ENCODE results near the gene ZBTB32.
"Not testable (repeated sequence)": the region's sequence is repeated elsewhere in the genome, so short reads cannot be mapped to it uniquely, and the experiment has no call there.

The ZBTB32 gene

GRCh38 chr19:35722461-35722860 lies 18.1 kb downstream of the ZBTB32 start:
- H3K27ac ChIP-seq (ENCODE audit: low read length): no peak overlapping the region
- H3K4me1 ChIP-seq (ENCODE audit: control insufficient read depth, insufficient read depth, low read length): peaks cover 21% of the 10 kb centered on the region
- H3K9me3 ChIP-seq (ENCODE audit: control insufficient read depth in 2 of 2, low read length in 2 of 2): no peaks in the 10 kb centered on the region
- no peaks in the 10 kb centered on the region for H3K27me3 ChIP-seq (ENCODE audit: control insufficient read depth in 1 of 2, insufficient read depth in 2 of 2, low read length in 2 of 2)
- no peak overlapping the region for H3K9ac ChIP-seq (ENCODE audit: low read length in 2 of 2)
- H3K4me3 ChIP-seq (ENCODE audit: low read length in 2 of 2): no peak overlapping the region
- H3K36me3 ChIP-seq (ENCODE audit: control insufficient read depth in 2 of 2, insufficient read depth in 2 of 2, low read length in 2 of 2): peaks cover 53 to 56% of the 10 kb centered on the region in 2 donors

DNA sequence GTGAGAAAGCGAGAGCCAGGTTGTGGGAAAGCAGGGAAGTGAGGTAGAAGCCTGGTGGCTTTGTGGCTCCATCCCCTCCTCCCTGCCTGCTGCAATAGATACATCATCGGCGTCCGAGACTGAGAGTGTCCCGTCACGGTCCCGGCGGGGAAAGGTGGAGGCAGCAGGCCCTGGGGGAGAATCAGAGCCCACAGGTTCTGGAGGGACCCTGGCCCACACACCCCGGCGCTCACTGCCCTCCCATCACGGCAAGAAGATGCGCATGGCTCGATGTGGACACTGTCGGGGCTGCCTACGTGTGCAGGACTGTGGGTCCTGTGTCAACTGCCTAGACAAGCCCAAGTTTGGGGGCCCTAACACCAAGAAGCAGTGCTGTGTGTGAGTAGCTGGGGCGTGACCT lies 18.5 kb downstream of the ZBTB32 start:
- Histone ChIP-seq H3K4me3 (ENCODE audit: low read length in 2 of 2) (no peak overlapping the region), H3K27me3 (ENCODE audit: control insufficient read depth in 1 of 2, insufficient read depth in 2 of 2, low read length in 2 of 2) (no peaks in the 10 kb centered on the region), H3K36me3 (ENCODE audit: control insufficient read depth in 2 of 2, insufficient read depth in 2 of 2, low read length in 2 of 2) (peaks cover 57 to 60% of the 10 kb centered on the region in 2 donors), H3K9me3 (ENCODE audit: control insufficient read depth in 2 of 2, low read length in 2 of 2) (no peaks in the 10 kb centered on the region), H3K27ac (ENCODE audit: low read length) (no peak overlapping the region), H3K9ac (ENCODE audit: low read length in 2 of 2) (no peak overlapping the region), H3K4me1 (ENCODE audit: control insufficient read depth, insufficient read depth, low read length) (peaks cover 21% of the 10 kb centered on the region)

DNA sequence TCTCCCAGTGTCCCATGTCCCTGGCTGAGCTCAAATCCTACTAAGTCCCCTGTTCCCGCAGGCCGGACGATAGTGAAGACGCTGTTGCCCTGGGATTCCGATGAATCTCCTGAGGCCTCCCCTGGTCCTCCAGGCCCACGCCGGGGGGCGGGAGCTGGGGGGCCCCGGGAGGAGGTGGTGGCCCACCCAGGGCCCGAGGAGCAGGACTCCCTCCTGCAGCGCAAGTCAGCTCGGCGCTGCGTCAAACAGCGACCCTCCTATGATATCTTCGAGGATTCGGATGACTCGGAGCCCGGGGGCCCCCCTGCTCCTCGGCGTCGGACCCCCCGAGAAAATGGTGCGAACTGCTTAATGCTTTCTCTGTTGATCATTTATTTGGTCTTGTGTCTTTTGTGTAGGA lies 19.3 kb downstream of the ZBTB32 start:
- no peaks in the 10 kb centered on the region for H3K9me3 ChIP-seq (ENCODE audit: control insufficient read depth in 2 of 2, low read length in 2 of 2)
- H3K9ac ChIP-seq (ENCODE audit: low read length in 2 of 2): no peak overlapping the region
- peaks cover 64 to 67% of the 10 kb centered on the region in 2 donors for H3K36me3 ChIP-seq (ENCODE audit: control insufficient read depth in 2 of 2, insufficient read depth in 2 of 2, low read length in 2 of 2)
- H3K4me3 ChIP-seq (ENCODE audit: low read length in 2 of 2): no peak overlapping the region
- H3K4me1 ChIP-seq (ENCODE audit: control insufficient read depth, insufficient read depth, low read length): peaks cover 17% of the 10 kb centered on the region
- no peaks in the 10 kb centered on the region for H3K27me3 ChIP-seq (ENCODE audit: control insufficient read depth in 1 of 2, insufficient read depth in 2 of 2, low read length in 2 of 2)
- H3K27ac ChIP-seq (ENCODE audit: low read length): no peak overlapping the region

GRCh38 chr19:35724132-35724531 lies 19.8 kb downstream of the ZBTB32 start:
- H3K9me3 ChIP-seq (ENCODE audit: control insufficient read depth in 2 of 2, low read length in 2 of 2); H3K9ac ChIP-seq (ENCODE audit: low read length in 2 of 2); H3K27ac ChIP-seq (ENCODE audit: low read length); H3K27me3 ChIP-seq (ENCODE audit: control insufficient read depth in 1 of 2, insufficient read depth in 2 of 2, low read length in 2 of 2); H3K4me3 ChIP-seq (ENCODE audit: low read length in 2 of 2): not testable (repeated sequence)
- Histone ChIP-seq H3K36me3 (ENCODE audit: control insufficient read depth in 2 of 2, insufficient read depth in 2 of 2, low read length in 2 of 2) (peaks cover 69 to 72% of the 10 kb centered on the region in 2 donors), H3K4me1 (ENCODE audit: control insufficient read depth, insufficient read depth, low read length) (peaks cover 13% of the 10 kb centered on the region)

DNA sequence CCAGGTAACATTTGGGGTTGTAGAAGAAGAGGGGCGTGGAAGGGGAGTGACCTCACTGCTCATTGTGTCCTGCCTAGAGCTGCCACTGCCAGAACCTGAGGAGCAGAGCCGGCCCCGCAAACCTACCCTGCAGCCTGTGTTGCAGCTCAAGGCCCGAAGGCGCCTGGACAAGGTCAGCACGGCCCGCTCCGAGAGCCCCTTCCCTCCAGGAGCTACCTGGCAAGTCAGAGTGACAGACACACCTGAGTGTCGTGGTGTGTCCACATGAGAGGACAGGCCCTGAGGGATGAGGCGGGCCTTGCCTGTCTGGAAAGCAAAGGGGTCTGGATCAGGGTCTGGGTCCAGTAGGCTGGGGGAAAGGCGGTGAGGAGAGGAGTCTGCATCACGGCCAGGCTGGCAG lies 20.2 kb downstream of the ZBTB32 start:
- Histone ChIP-seq H3K27ac (ENCODE audit: low read length) (no peak overlapping the region), H3K4me1 (ENCODE audit: control insufficient read depth, insufficient read depth, low read length) (peaks cover 8% of the 10 kb centered on the region), H3K36me3 (ENCODE audit: control insufficient read depth in 2 of 2, insufficient read depth in 2 of 2, low read length in 2 of 2) (peaks cover 73 to 76% of the 10 kb centered on the region in 2 donors), H3K4me3 (ENCODE audit: low read length in 2 of 2) (no peak overlapping the region), H3K9me3 (ENCODE audit: control insufficient read depth in 2 of 2, low read length in 2 of 2) (no peaks in the 10 kb centered on the region), H3K27me3 (ENCODE audit: control insufficient read depth in 1 of 2, insufficient read depth in 2 of 2, low read length in 2 of 2) (no peaks in the 10 kb centered on the region), H3K9ac (ENCODE audit: low read length in 2 of 2) (no peak overlapping the region)

DNA sequence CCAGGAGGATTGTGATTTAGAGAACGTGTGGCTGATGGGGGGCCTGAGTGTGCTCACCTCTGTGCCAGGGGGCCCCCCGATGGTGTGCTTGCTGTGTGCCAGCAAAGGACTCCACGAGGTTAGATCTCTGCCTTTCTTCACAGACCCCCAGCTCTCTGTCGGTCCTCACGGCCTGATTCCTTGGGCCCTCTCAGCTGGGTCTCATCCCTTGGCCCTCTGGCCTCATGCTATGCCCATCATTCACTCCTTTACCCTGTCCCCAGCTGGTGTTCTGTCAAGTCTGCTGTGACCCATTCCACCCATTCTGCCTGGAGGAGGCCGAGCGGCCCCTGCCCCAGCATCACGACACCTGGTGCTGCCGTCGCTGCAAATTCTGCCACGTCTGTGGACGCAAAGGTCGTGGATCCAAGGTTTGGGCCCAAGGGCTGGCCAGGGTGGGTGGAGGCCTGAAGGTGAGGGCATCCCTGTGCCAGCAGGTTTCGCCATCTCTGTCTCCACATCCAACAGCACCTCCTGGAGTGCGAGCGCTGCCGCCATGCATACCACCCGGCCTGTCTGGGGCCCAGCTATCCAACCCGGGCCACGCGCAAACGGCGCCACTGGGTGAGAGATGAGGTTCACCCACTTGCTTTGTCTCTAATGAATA lies 21.0 kb downstream of the ZBTB32 start:
- Histone ChIP-seq H3K4me1 (ENCODE audit: control insufficient read depth, insufficient read depth, low read length) (peaks cover 4% of the 10 kb centered on the region), H3K9ac (ENCODE audit: low read length in 2 of 2) (no peak overlapping the region), H3K9me3 (ENCODE audit: control insufficient read depth in 2 of 2, low read length in 2 of 2) (no peaks in the 10 kb centered on the region), H3K27ac (ENCODE audit: low read length) (no peak overlapping the region), H3K27me3 (ENCODE audit: control insufficient read depth in 1 of 2, insufficient read depth in 2 of 2, low read length in 2 of 2) (no peaks in the 10 kb centered on the region), H3K4me3 (ENCODE audit: low read length in 2 of 2) (no peak overlapping the region), H3K36me3 (ENCODE audit: control insufficient read depth in 2 of 2, insufficient read depth in 2 of 2, low read length in 2 of 2) (peaks cover 79 to 84% of the 10 kb centered on the region in 2 donors)

DNA sequence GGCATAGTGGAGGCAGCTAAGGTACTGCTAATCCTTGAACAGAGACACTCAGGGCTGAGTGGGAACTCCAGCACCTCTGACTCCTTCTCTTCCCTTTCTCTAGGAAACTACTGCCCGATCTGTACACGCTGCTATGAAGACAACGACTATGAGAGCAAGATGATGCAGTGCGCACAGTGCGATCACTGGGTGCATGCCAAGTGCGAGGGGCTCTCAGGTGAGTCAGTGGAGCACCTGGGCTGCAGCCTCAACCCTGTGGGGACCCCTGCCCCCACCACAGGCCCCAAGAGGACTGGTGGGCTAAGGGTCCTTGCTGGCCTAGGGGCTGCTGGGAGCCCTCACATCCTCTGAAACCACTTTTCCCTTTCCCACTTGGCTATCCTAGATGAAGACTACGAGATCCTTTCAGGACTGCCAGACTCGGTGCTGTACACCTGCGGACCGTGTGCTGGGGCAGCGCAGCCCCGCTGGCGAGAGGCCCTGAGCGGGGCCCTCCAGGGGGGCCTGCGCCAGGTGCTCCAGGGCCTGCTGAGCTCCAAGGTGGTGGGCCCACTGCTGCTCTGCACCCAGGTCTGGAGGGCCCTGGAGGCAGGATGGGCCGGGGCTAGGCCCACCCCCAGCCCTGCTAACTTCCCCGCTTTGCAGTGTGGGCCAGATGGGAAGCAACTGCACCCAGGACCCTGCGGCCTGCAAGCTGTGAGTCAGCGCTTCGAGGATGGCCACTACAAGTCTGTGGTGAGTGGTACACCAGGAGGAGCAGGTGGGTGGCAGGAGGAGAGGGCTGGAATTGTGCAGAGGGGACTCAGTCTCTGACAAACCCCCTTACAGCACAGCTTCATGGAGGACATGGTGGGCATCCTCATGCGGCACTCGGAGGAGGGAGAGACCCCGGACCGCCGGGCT lies 22.9 kb downstream of the ZBTB32 start:
- Histone ChIP-seq H3K27me3 (ENCODE audit: control insufficient read depth in 1 of 2, insufficient read depth in 2 of 2, low read length in 2 of 2) (no peaks in the 10 kb centered on the region), H3K27ac (ENCODE audit: low read length) (no peak overlapping the region), H3K9ac (ENCODE audit: low read length in 2 of 2) (no peak overlapping the region), H3K4me3 (ENCODE audit: low read length in 2 of 2) (no peak overlapping the region), H3K36me3 (ENCODE audit: control insufficient read depth in 2 of 2, insufficient read depth in 2 of 2, low read length in 2 of 2) (peaks cover 87 to 90% of the 10 kb centered on the region in 2 donors), H3K9me3 (ENCODE audit: control insufficient read depth in 2 of 2, low read length in 2 of 2) (no peaks in the 10 kb centered on the region), H3K4me1 (ENCODE audit: control insufficient read depth, insufficient read depth, low read length) (no peaks in the 10 kb centered on the region)

DNA sequence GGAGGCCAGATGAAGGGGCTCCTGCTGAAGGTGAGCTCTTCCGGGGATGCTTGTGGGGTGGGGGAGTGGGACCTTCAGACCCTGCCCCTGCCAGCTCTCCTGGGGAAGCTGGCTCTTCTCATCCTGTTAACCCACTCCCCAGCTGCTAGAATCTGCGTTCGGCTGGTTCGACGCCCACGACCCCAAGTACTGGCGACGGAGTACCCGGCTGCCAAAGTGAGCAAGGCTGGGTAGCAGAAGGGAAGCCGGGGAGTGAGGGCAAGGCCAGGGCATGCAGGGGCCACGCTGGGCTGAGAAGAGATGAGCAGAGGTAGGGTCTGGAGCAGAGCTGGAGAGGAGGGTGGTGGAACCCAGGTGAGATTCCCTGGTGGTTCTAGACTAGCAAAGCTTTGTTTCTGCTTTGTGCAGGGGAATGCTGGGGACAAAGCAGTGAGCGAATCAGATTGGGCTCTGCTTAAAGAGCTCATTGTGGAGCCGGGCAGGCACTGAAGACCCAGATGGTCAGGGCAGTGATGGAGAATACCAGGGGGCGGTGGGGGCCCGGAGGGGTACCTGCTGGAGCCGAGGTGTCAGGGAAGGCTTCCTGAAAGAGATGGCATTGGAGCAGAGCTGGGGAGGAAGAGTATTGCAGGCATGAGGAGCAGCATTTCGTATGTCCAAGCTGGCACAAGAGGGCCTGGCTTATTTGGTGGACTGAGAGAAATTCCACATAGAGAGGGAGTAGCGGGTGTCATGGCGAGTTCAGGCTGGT lies 23.8 kb downstream of the ZBTB32 start:
- no peaks in the 10 kb centered on the region for H3K4me1 ChIP-seq (ENCODE audit: control insufficient read depth, insufficient read depth, low read length)
- no peaks in the 10 kb centered on the region for H3K27me3 ChIP-seq (ENCODE audit: control insufficient read depth in 1 of 2, insufficient read depth in 2 of 2, low read length in 2 of 2)
- no peak overlapping the region for H3K4me3 ChIP-seq (ENCODE audit: low read length in 2 of 2)
- no peak overlapping the region for H3K27ac ChIP-seq (ENCODE audit: low read length)
- no peaks in the 10 kb centered on the region for H3K9me3 ChIP-seq (ENCODE audit: control insufficient read depth in 2 of 2, low read length in 2 of 2)
- H3K36me3 ChIP-seq (ENCODE audit: control insufficient read depth in 2 of 2, insufficient read depth in 2 of 2, low read length in 2 of 2): peaks cover 79 to 82% of the 10 kb centered on the region in 2 donors
- H3K9ac ChIP-seq (ENCODE audit: low read length in 2 of 2): no peak overlapping the region

GRCh38 chr19:35729021-35729420 lies 24.7 kb downstream of the ZBTB32 start:
- H3K4me1 ChIP-seq (ENCODE audit: control insufficient read depth, insufficient read depth, low read length): no peaks in the 10 kb centered on the region
- H3K36me3 ChIP-seq (ENCODE audit: control insufficient read depth in 2 of 2, insufficient read depth in 2 of 2, low read length in 2 of 2): peaks cover 76 to 78% of the 10 kb centered on the region in 2 donors
- no peak overlapping the region for H3K9ac ChIP-seq (ENCODE audit: low read length in 2 of 2)
- H3K9me3 ChIP-seq (ENCODE audit: control insufficient read depth in 2 of 2, low read length in 2 of 2): no peaks in the 10 kb centered on the region
- no peak overlapping the region for H3K4me3 ChIP-seq (ENCODE audit: low read length in 2 of 2)
- H3K27me3 ChIP-seq (ENCODE audit: control insufficient read depth in 1 of 2, insufficient read depth in 2 of 2, low read length in 2 of 2): no peaks in the 10 kb centered on the region
- H3K27ac ChIP-seq (ENCODE audit: low read length): no peak overlapping the region

- no peak overlapping the region for H3K9ac ChIP-seq (ENCODE audit: low read length in 2 of 2)
- no peak overlapping the region for H3K4me3 ChIP-seq (ENCODE audit: low read length in 2 of 2)
- H3K36me3 ChIP-seq (ENCODE audit: control insufficient read depth in 2 of 2, insufficient read depth in 2 of 2, low read length in 2 of 2): peaks cover 71 to 76% of the 10 kb centered on the region in 2 donors
Measured at GRCh38 chr19:35729763-35730162, 25.4 kb downstream of the ZBTB32 start.

More at GRCh38 chr19:35729763-35730162, 25.4 kb downstream of the ZBTB32 start:
- Histone ChIP-seq H3K9me3 (ENCODE audit: control insufficient read depth in 2 of 2, low read length in 2 of 2) (no peaks in the 10 kb centered on the region), H3K27ac (ENCODE audit: low read length) (no peak overlapping the region), H3K27me3 (ENCODE audit: control insufficient read depth in 1 of 2, insufficient read depth in 2 of 2, low read length in 2 of 2) (no peaks in the 10 kb centered on the region), H3K4me1 (ENCODE audit: control insufficient read depth, insufficient read depth, low read length) (no peaks in the 10 kb centered on the region)
